GM18499 (cell line): ENCODE results near the gene ACY1.

Experiments used
- ATAC-seq: cut with Tn5 transposase; IDR thresholded peaks from one replicate; pipeline ENCODE4 v1.9.1; 2021; ENCODE audit warnings: moderate number of reproducible peaks; ENCODE audit not compliant: insufficient read depth, unreplicated experiment

ACY1 gene

DNA sequence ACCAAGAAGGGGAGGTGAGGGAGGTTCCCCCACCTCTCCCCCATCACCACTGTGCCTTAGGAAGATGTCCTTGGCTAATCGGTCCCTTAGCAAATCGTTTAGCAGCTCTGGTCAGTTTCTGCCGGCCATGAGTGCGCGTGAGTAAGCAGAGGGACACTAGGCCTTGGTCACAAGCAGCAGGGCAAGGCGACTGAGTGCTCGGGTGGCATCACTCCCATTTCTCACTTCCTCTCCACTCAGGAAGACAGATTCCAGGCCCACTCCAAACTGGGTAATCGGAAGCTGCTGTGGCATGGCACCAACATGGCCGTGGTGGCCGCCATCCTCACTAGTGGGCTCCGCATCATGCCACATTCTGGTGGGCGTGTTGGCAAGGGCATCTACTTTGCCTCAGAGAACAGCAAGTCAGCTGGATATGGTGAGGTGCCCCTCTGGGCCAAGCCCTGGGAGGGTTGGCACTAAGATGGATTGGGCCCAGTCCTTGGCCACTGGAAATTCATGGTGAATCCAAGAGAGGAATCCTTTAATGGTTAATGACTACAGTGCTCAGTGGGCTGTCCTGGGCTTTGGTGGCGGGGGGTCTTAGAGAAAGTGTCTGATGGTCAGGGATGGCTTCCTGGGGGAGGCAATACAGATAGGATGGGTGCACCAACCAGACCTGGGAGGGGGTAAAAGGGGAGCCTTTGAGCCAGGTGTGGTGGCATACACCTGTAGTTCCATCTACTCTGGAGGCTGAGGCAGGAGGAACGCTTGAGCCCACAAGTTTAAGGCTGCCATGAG is 37.2 kb upstream of the ACY1 start:
- ATAC-seq = no peak

GRCh38 chr3:51946796-51947195 is 36.5 kb upstream of the ACY1 start:
- ATAC-seq = no peak

DNA sequence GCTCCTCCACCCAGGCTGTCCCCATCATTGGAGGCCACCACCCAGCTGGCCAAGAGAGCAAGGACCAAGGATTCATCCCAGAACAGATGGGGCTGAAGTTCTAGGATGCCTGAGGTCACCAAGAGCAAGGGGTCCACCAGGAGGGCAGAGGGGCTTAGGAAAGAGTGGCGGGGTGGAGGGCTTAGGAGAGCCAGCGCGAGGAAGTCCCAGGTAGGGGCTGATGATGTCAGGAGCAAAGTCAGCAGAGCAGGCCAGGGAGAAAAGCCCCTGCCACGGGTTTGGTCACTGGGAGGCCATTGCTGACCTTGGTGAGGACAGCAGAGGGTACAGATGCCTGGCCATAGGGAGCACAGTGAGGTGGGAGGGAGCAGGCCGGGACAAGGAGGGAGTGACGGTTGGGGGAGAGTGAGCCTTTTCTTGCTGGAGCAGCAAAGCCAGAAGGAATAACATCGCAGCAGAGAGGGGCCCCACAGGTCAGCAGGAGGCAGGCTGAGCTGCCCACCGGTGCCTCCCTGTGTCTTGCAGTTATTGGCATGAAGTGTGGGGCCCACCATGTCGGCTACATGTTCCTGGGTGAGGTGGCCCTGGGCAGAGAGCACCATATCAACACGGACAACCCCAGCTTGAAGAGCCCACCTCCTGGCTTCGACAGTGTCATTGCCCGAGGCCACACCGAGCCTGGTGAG is 36.0 kb upstream of the ACY1 start:
- ATAC-seq = no peak

DNA sequence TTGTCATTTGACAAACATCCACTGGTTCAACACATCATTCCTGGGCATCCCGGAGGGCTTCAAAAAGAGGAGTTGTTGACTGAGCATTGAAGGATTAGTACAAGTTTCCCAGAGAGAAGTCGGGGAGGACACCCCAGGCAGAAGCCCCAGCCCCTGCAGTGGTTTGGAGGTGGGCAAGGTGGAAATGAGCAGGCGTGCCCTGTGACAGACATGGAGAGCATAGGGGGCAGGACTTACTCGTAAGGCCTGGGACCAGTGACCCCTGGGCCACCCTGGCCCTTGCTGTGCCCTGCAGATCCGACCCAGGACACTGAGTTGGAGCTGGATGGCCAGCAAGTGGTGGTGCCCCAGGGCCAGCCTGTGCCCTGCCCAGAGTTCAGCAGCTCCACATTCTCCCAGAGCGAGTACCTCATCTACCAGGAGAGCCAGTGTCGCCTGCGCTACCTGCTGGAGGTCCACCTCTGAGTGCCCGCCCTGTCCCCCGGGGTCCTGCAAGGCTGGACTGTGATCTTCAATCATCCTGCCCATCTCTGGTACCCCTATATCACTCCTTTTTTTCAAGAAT is 35.2 kb upstream of the ACY1 start:
- ATAC-seq = no peak

GRCh38 chr3:51949121-51949520 is 34.2 kb upstream of the ACY1 start:
- no peak for ATAC-seq

DNA sequence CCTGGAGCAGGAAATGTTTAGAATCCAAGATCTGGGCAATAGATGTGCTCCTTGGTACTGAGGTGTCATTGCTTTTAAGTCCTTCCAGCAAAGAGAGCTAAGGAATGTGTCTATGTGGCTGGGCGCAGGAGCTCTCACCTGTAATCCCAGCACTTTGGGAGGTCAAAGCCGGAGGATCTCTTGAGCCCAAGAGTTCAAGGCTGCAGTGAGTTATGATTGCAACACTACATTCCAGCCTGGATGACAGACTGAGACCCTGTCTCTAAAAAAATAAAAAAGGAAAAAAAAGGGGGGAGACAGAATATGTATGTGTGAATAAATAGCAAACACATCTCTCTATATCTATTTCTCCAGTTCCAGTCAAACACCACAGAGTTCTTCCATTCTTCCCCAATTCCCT is 32.4 kb upstream of the ACY1 start:
- ATAC-seq = no peak

DNA sequence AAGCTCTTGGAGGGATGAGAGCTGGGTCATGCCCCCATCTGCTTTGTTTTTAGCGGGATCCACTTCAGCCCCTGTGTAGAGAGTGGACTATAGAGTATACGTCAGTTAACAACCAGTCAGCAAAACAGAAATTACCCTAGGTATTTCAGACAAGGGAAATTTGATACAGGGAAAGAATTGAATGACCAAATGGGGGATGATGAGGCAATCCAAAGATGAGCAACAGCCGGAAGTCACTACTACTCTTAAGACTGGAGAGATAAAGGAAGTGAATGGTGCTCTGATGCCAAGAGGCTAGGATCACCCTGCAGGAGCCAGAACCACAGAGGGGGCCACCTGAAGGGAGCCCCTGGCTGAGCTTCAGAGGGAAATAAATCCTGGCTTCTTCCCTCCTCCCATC is 29.9 kb upstream of the ACY1 start:
- no peak for ATAC-seq

GRCh38 chr3:51954105-51954504 is 29.2 kb upstream of the ACY1 start:
- ATAC-seq = no peak

DNA sequence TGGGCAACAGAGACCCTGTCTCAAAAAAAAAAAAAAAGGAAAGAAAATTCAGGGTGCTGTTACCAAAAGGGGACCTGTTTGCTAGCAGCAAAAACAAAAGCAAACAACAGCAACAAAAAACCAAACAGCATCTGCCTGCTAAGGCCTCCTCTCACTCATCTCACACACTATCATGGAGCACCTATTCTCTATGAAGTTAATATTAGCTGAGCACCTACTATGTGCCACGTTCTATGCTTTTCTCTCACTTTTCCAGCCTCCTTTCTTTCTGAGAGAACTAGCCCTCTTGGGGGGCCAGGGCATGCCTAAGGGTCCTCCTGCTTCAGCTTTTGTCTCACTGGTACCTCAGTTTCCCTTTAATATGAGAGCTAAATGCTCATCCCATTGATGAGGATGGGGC is 28.6 kb upstream of the ACY1 start:
- no peak for ATAC-seq

- no peak for ATAC-seq
Observed at GRCh38 chr3:51955175-51955892, 28.0 kb upstream of the ACY1 start, which contains the start of gene GPR62. Gene GPR62 (plus strand): TSS chr3:51955381. CDS start chr3:51955653, 272 bp downstream.

- ATAC-seq = no peak
Observed at GRCh38 chr3:51955893-51956770, 27.2 kb upstream of the ACY1 start.

- no peak for ATAC-seq
Observed at GRCh38 chr3:51957520-51958205, 25.7 kb upstream of the ACY1 start.

DNA sequence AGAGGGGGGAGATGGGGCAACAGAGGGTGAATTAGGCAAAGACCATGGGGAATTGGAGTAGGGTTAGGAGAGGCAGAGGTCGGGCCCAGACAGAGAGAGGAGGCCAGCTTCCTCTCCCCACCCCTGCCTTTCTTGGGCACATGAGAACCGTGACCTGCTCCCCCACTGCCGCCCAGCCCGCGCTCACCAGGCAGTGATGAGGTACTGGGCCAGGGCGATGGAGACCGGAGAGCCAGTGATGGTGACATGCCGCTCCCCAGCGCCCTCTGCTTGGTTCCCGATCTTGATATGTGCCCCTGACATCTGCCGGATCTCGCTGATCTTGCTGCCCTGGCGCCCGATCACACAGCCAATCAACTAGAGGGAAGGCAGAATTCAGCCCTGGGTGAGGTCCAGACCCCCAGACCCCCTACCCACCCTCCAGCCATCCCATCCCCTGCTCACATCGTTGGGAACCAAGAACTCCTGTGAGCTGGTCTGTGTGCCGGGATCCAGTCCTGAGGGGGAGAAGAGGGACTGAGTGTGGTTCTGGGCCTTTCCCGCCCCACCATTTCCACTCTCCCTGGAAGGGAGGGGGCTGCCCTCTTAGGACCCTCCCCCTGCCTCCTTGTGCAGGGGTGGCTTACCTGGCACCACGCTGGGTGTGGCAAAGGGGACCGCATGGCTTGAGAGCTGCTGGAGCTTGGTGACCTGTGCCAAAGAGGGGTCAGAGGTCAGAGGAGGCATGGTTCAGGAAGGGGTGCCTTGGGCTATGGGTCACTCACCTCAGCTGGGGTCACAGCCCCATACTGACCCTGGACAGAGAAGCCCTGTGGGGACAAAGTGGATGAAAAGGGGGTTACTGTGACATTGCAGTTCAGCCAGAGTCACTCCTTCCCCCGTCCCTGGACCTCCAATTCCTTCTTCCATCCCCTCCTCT is 24.5 kb upstream of the ACY1 start:
- no peak for ATAC-seq

DNA sequence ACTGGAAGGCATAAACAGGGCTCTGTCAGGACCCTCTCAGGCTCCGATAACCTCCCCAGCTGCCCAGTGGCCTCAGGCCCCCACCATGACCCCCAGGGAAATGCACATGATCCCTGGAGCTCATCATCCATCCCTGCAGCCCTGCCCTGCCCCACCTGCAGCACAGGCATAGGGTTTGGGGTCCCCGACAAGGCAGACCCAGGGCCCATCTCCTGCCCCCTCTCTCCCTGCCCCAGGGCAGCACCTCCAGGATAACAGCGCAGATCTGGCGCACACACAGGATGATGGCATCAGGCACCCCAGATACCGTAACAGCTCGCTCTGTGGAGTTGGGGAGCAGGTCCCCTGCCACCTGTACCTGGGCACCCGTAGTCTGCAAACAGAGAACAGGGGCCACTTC is 23.7 kb upstream of the ACY1 start:
- ATAC-seq = no peak

DNA sequence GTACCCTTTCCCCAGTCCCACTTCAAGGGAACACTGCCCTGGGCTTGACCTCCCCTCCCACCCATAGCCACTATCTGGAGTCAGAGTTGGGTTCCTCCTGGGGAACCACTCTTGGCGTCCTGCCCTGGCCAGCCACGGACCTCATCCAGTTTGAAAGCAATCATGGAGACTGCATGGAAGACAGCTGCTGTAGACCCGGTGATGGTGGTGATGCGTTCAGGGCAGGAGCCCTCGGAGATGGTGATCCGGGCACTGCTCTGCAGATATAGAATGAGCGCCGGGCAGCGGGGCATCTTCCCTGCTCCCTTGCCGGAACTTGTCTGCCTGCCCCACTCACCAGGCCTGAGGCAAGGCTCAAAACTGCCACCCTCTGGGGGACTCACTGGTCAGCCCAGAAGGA is 22.9 kb upstream of the ACY1 start:
- ATAC-seq = no peak

- ATAC-seq = no peak
Observed at GRCh38 chr3:51961011-51961410, 22.3 kb upstream of the ACY1 start.

DNA sequence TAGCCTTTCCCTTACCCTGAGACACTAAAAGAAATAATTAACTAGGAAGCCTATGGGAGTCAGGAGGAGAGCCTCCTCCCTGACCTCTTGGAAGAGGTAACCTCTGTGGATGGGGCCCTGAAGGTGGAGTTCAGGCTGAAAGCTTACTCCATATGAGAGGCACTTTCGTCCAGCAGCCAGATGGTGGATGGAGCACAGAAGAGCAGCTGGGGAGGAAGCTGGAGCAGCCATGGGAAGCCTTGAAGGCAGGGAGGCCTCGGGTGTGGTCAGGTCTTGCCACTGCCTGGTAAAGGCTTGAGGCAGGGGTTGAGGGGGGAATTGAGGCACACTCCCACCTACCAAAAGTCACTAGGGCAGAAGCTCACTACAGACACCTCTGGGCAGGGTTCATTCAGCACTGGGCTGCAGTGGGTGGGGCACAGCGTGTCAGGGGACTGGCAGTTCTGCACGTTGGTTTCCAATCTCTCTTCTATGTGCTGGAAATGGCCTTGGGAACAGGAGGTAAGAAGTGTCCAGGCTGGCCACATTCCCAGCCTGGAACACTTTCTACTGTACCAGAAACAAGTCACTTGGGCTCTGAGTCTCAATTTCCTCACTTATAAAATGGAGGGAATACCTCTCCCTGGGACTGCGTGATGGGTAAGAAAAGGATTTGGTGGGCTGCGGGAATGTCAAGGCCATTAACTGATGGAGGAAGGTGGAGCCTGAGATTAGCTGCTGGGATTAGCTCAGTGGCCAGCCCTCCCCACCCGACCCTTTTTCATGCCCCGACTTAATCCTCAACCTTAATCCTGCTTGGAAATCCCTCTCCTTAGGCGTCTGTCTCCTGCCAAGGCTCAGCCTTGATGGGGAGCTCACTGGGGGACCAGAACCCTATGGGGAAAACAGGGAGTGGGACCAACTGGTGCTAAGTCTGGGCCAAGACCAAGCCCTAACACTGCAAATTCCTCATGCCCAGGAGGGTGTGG is 21.4 kb upstream of the ACY1 start:
- no peak for ATAC-seq
